GM12878 (cell line): ENCODE results near the gene ADGRB2. TPM values are rescaled to one million over a fixed set of nuclear protein-coding genes. Genes with fewer than 3 reads are reported as not detected.

ENCODE experiments used
- ATAC-seq: fragments of 200-7000 bp; cut with Tn5 transposase; 3 replicates; pipeline ENCODE4 v1.9.1; 2020; ENCODE audit warnings: mild to moderate bottlenecking, moderate library complexity
- BruUV-seq: library from RNA; stranded (reverse); fragments of 400-500 nt; replicated peaks from 2 replicates; lab custom pipeline; 2021; lab: Mats Ljungman, UMichigan
- CTCF ChIA-PET: fragments of 300-600 bp; sonication (Branson Sonifier 250); formaldehyde crosslinking; extraction: SDS; loops from one replicate; lab custom pipeline; 2021; ENCODE audit warnings: inconsistent platforms; lab: Yijun Ruan, JAX
- POLR2A ChIA-PET: fragments of 350-600 bp; formaldehyde crosslinking; extraction: SDS; loops from one replicate; lab custom pipeline; 2021; ENCODE audit warnings: inconsistent platforms; lab: Charles Lee
- RAD21 ChIA-PET: fragments of 300-600 bp; sonication (Branson Sonifier 250); formaldehyde crosslinking; loops from one replicate; lab custom pipeline; 2023; ENCODE audit warnings: antibody characterized with exemption; ENCODE audit not compliant: unreplicated experiment; lab: Charles Lee
- SMC1A ChIA-PET: fragments of 300-600 bp; sonication (Branson Sonifier 250); formaldehyde crosslinking; loops from one replicate; lab custom pipeline; 2023; ENCODE audit not compliant: unreplicated experiment, uncharacterized antibody; lab: Charles Lee
- DNase-seq: peaks from one replicate; pipeline ENCODE4 v3.0.0-alpha.2; 2011; ENCODE audit warnings: low read depth, low spot score
- FAIRE-seq: peaks from 3 replicates; lab custom pipeline; 2011; peaks lifted over from hg19 to GRCh38; lab: Jason Lieb, UNC
- H2AFZ ChIP-seq: 2 replicates; pipeline ENCODE4 v1.6.0; 2011; ENCODE audit warnings: low read depth, low read length, control low read depth; ENCODE audit not compliant: control insufficient read depth
- H3K27ac ChIP-seq: 2 replicates; pipeline ENCODE4 v1.5.1; 2011; ENCODE audit warnings: control low read depth; ENCODE audit not compliant: control insufficient read depth, insufficient read depth
- H3K27me3 ChIP-seq, 2 experiments: replicated peaks in 1 of 2; 2 replicates each; pipeline versions ENCODE4 v1.6.0 to v1.6.1; 2011; ENCODE audit warnings: low read length in 1 of 2; ENCODE audit not compliant: control insufficient read depth in 2 of 2, insufficient read depth in 2 of 2
- H3K36me3 ChIP-seq, 2 experiments: 2 replicates each; pipeline ENCODE4 v1.5.1; 2011; ENCODE audit warnings: low read length in 1 of 2; ENCODE audit not compliant: control insufficient read depth in 2 of 2, insufficient read depth in 2 of 2
- H3K4me1 ChIP-seq: 2 replicates; pipeline ENCODE4 v1.6.1; 2011; ENCODE audit warnings: mild to moderate bottlenecking, low read length, moderate library complexity, mixed read lengths; ENCODE audit not compliant: control insufficient read depth, insufficient read depth
- H3K4me2 ChIP-seq: 2 replicates; pipeline ENCODE4 v1.6.0; 2011; ENCODE audit warnings: control low read depth; ENCODE audit not compliant: control insufficient read depth, insufficient read depth
- H3K4me3 ChIP-seq: fragments of 200-600 bp; sonication (generic); 2 replicates; pipeline ENCODE4 v1.5.1; 2016
- H3K79me2 ChIP-seq: 2 replicates; pipeline ENCODE4 v1.6.0; 2011; ENCODE audit warnings: low read length; ENCODE audit not compliant: control insufficient read depth, insufficient read depth
- H3K9ac ChIP-seq: 2 replicates; pipeline ENCODE4 v1.8.0; 2011; ENCODE audit warnings: low read length, control low read depth, mixed read lengths; ENCODE audit not compliant: control insufficient read depth, insufficient read depth
- H3K9me3 ChIP-seq: replicated peaks from 3 replicates; pipeline ENCODE4 v1.5.1; 2011; ENCODE audit warnings: mild to moderate bottlenecking, low read length; ENCODE audit not compliant: control insufficient read depth, insufficient read depth
- H4K20me1 ChIP-seq: 2 replicates; pipeline ENCODE4 v1.6.0; 2011; ENCODE audit not compliant: control insufficient read depth, insufficient read depth
- SIX5 ChIP-seq: IDR thresholded peaks from 2 replicates; pipeline ENCODE4 v1.6.1; 2011; ENCODE audit warnings: mild to moderate bottlenecking, low read depth, low read length, moderate library complexity; ENCODE audit not compliant: severe bottlenecking
- STAT1 ChIP-seq: fragments of 450-650 bp; conservative IDR thresholded peaks from 2 replicates; pipeline ENCODE4 v1.6.1; 2014; ENCODE audit warnings: antibody characterized with exemption, mild to moderate bottlenecking
- WGBS: methylation state at CpG from one replicate; pipeline ENCODE4 v1.1.6; 2016; ENCODE audit warnings: low lambda C conversion rate; ENCODE audit not compliant: insufficient replicate concordance, insufficient coverage; ENCODE audit errors: missing lambda C conversion rate; 5-methylcytosine and 5-hydroxymethylcytosine counted together
- in situ Hi-C: fragments of 300-500 bp; cut with MboI; formaldehyde crosslinking; loops from 9 replicates; pipeline ENCODE4 v1.14.3; 2018; ENCODE audit warnings: mixed read lengths
- intact Hi-C: fragments of 100-400 bp; cut with micrococcal nuclease; formaldehyde crosslinking; loops from one replicate; pipeline ENCODE4 v1.14.2; 2022; ENCODE audit not compliant: unreplicated experiment
- polyA plus RNA-seq, 11 experiments: library from polyadenylated mRNA; depleted of rRNA in 4 of 11; unstranded in 6 of 11; stranded (reverse) in 5 of 11; fragments of >200 nt; fragmentation: Nextera tagmentation in 4 of 11; fragmentation: Illumina TruSeq in 1 of 11; extraction: Ambion mirVana in 4 of 11; extraction: Trizol in 1 of 11; gene quantifications; 1 replicate in 1 of 11; 2 replicates in 10 of 11; pipeline versions ENCODE4 v1.2.1 to v1.2.3, GENCODE V29; 2011 to 2016; ENCODE audit warnings: inconsistent platforms in 2 of 11, missing spikeins in 2 of 11, low read depth in 1 of 11
- total RNA-seq, 4 experiments: library from RNA; depleted of rRNA in 3 of 4; stranded (reverse); fragments of >200 nt in 3 of 4; fragmentation: Illumina TruSeq in 1 of 4; extraction: Trizol in 1 of 4; gene quantifications; 2 replicates each; pipeline versions ENCODE4 v1.2.1 to v1.2.3, GENCODE V29; 2013 to 2021
- TF ChIP-seq, protein P1 (sequence below): fragments of 450-650 bp; formaldehyde crosslinking; IDR thresholded peaks from 2 replicates; pipeline ENCODE4 v1.5.0; 2022; ENCODE audit warnings: mild to moderate bottlenecking, missing genetic modification characterization

ADGRB2 gene
- total and polyA plus RNA-seq, 10 of the 15 experiments (the other 5 are each of a cell fraction or from before 2014, with no cell fraction given), result 0.11 to 0.33 (median 0.18) TPM; not detected in 4

- Histone ChIP-seq H2AFZ (no peak overlapping the region), H3K79me2 (no peaks in the 10 kb centered on the region), H3K4me3 (no peak overlapping the region), H3K9ac (no peak overlapping the region), H3K27me3 (peaks cover 17 to 32% of the 10 kb centered on the region in 2 experiments), H3K4me2 (no peak overlapping the region), H3K9me3 (no peaks in the 10 kb centered on the region), H4K20me1 (no peaks in the 10 kb centered on the region), H3K4me1 (peaks cover 6% of the 10 kb centered on the region), H3K36me3 (no peaks in the 10 kb centered on the region), H3K27ac (no peak overlapping the region)
- SMC1A ChIA-PET, result interaction anchor here (1.2 kb wide), 1 partner anchor 17 kb away, joined by 4 read pairs; no protein-coding TSS in a partner anchor
- FAIRE-seq (no peak), DNase-seq (no peak), ATAC-seq (no peak)
- POLR2A ChIA-PET, result no interaction called here
- TF ChIP-seq SIX5, result no peak
- in situ Hi-C loops (no loop called here), intact Hi-C loops (no loop called here)
- RAD21 ChIA-PET, result interaction anchor here (1.5 kb wide), 1 partner anchor 13 kb away, joined by 4 read pairs; no protein-coding TSS in a partner anchor
- 22% methylated on average over 3 of the region's 3 CpGs for WGBS
- CTCF ChIA-PET, result interaction anchor here (0.8 to 2.8 kb wide), 3 partner anchors 12 to 110 kb away, joined by 3 to 11 read pairs (median 8); no protein-coding TSS in a partner anchor
- BruUV-seq, result no TSS peak
Observed at GRCh38 chr1:31776516-31776915, 12.4 kb upstream of the ADGRB2 start.

- Histone ChIP-seq H4K20me1 (no peaks in the 10 kb centered on the region), H3K27ac (no peak overlapping the region), H3K4me2 (no peak overlapping the region), H3K9ac (no peak overlapping the region), H3K9me3 (no peaks in the 10 kb centered on the region), H3K27me3 (peaks cover 17 to 34% of the 10 kb centered on the region in 2 experiments), H2AFZ (no peak overlapping the region), H3K4me3 (no peak overlapping the region), H3K36me3 (no peaks in the 10 kb centered on the region)
- POLR2A ChIA-PET, result no interaction called here
- FAIRE-seq, result no peak
- no peak for DNase-seq
- in situ Hi-C loops (no loop called here), intact Hi-C loops (no loop called here)
- no TSS peak for BruUV-seq
- TF ChIP-seq STAT1, result no peak
- TF ChIP-seq, protein P1, sequence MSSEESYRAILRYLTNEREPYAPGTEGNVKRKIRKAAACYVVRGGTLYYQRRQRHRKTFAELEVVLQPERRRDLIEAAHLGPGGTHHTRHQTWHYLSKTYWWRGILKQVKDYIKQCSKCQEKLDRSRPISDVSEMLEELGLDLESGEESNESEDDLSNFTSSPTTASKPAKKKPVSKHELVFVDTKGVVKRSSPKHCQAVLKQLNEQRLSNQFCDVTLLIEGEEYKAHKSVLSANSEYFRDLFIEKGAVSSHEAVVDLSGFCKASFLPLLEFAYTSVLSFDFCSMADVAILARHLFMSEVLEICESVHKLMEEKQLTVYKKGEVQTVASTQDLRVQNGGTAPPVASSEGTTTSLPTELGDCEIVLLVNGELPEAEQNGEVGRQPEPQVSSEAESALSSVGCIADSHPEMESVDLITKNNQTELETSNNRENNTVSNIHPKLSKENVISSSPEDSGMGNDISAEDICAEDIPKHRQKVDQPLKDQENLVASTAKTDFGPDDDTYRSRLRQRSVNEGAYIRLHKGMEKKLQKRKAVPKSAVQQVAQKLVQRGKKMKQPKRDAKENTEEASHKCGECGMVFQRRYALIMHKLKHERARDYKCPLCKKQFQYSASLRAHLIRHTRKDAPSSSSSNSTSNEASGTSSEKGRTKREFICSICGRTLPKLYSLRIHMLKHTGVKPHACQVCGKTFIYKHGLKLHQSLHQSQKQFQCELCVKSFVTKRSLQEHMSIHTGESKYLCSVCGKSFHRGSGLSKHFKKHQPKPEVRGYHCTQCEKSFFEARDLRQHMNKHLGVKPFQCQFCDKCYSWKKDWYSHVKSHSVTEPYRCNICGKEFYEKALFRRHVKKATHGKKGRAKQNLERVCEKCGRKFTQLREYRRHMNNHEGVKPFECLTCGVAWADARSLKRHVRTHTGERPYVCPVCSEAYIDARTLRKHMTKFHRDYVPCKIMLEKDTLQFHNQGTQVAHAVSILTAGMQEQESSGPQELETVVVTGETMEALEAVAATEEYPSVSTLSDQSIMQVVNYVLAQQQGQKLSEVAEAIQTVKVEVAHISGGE, result no peak
- TF ChIP-seq, all 136 proteins: peak for 0
- CTCF ChIA-PET, result interaction anchor here (1.7 to 2.8 kb wide), 2 partner anchors 13 to 31 kb away, joined by 8 to 11 read pairs; no protein-coding TSS in a partner anchor
- WGBS, result 37% methylated on average over 5 of the region's 5 CpGs
- Histone ChIP-seq H3K79me2 (no peaks in the 10 kb centered on the region), H3K4me1 (peaks cover 6% of the 10 kb centered on the region)
- SMC1A ChIA-PET, result interaction anchor here (1.2 kb wide), 1 partner anchor 16 kb away, joined by 4 read pairs; no protein-coding TSS in a partner anchor
- RAD21 ChIA-PET, result no interaction called here
- no peak for ATAC-seq
Observed at GRCh38 chr1:31776032-31776431, 11.9 kb upstream of the ADGRB2 start.
